GM13977 (cell line): ENCODE results near the gene DLX1.
"Not testable (repeated sequence)": the region's sequence is repeated elsewhere in the genome, so short reads cannot be mapped to it uniquely, and the experiment has no call there.

ENCODE experiments used
- DNase-seq: peaks from one replicate; pipeline ENCODE4 v3.0.0; 2012; ENCODE audit warnings: low spot score
- CTCF ChIP-seq: IDR thresholded peaks from 2 replicates; pipeline ENCODE4 v1.5.1; 2012; ENCODE audit warnings: mild to moderate bottlenecking, control low read depth; ENCODE audit not compliant: insufficient read depth; ENCODE audit errors: extremely low read depth, missing control alignments
- in situ Hi-C: fragments of 300-500 bp; cut with MboI; formaldehyde crosslinking; loops from one replicate; pipeline ENCODE4 v1.12.0; 2022; ENCODE audit warnings: low sequenced_read_pairs, low pct_unique_long_range_greater_than_20kb, mixed read lengths, inconsistent platforms; ENCODE audit not compliant: unreplicated experiment

DLX1 gene

GRCh38 chr2:172129404-172129803 is 44.1 kb downstream of the DLX1 start:
- no peak for TF ChIP-seq CTCF
- no peak for DNase-seq
- in situ Hi-C loops, result no loop called here

DNA sequence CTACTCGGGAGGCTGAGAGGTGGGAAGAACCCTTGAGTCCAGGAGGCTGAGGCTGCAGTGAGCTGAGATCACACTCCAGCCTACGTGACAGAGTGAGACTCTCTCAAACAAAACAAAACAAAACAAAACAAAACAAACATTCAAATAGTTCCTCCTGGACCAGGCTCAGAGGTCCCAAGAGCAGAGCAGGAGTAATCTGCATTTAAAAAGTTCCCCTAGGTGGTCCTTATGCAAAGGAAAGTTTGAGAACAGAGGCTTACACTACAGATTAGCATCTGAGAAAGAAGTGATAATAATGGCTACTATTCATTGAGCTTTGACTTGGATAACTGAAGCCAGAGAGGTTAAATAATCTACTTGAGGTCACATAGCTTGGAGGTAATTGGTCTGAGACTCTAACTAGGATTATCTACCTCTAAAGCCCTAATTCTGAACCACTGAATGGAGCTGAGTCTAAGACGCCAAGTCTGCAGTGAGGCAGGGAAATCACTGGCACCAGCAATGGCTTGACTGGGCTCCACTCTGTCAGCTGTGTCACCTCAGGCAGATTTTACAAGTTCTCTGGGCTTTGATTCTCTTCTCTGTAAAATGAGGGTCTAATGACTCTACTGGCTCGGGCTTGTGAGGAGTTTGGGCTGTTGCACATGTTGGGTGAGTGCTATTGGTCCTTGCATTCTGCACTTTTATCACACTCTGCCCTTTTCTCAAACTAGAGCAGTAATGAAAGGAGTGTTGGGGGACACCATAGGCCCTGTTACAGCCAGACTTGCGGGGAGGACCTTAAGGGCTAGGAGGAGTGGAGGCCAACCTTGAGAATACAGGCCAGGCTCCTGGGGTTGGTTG is 46.6 kb downstream of the DLX1 start:
- no peak for TF ChIP-seq CTCF
- DNase-seq, result no peak
- in situ Hi-C loops, result no loop called here

DNA sequence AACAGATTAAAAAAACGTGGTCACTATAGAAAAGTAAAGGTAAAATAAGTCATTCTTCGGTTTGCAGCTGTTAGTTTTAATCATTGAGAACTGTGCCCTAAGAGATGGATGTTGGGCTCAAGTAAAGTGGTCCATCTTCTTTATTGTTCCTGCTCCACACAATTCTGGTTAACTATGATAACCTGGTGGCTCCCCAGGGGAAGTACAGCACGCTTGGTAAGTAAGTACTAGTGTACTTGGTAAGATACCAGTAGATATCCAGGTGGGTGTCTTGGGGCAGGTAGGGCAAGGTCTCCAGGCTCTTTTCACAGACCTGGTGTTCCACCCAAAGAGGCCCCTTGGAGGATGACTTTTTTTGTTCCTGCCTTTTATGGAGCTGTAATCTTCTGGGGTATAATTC is 49.0 kb downstream of the DLX1 start:
- no peak for TF ChIP-seq CTCF
- DNase-seq, result no peak
- in situ Hi-C loops, result no loop called here

GRCh38 chr2:172135446-172135845 is 50.1 kb downstream of the DLX1 start:
- no peak for DNase-seq
- in situ Hi-C loops, result no loop called here
- no peak for TF ChIP-seq CTCF

- DNase-seq, result no peak
- in situ Hi-C loops, result no loop called here
- TF ChIP-seq CTCF, result no peak
These were observed 51.8 kb downstream of the DLX1 start for GRCh38 chr2:172137109-172137508.

DNA sequence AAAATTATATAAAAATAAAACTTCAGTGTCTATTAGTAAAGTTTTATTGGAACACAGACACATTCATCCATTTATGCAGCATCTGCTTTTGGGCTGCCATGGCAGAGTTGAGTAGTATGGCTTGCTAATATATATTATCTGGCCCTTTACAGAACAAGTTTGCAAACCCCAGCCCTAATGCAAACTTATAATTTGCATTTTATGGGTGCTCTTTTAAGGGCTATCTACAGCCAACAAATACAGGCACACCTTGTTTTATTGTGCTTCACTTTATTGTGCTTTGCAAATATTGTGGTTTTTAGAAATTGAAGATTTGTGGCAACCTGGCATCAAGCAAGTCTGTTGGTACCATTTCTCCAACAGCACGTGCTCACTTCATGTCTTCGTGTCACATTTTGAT is 52.6 kb downstream of the DLX1 start:
- no peak for TF ChIP-seq CTCF
- no peak for DNase-seq
- in situ Hi-C loops, result no loop called here

DNA sequence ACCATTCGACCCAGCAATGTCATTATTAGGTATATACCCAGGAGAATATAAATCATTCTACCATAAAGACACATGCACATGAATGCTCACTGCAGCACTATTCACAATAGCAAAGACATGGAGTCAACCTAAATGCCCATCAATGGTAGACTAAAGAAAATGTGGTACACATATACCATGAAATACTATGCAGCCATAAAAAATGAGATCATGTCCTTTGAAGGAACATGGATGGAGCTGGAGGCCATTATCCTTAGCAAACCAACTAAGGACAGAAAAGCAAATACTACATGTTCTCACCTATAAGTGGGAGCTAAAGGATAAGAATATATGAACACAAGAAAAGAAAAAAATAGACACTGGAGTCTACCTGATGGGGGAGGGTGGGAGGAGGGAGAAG is 53.4 kb downstream of the DLX1 start:
- in situ Hi-C loops, DNase-seq: not testable (repeated sequence)
